Fibroblast of the aortic adventitia (primary cell): ENCODE data around the gene TMEM59L. TPM values are rescaled to one million over a fixed set of nuclear protein-coding genes. Genes with fewer than 3 reads are reported as not detected.

Source experiments
- DNase-seq: peaks from one replicate; pipeline ENCODE4 v3.0.0-alpha.2; 2010; ENCODE audit warnings: low read depth
- H3K4me3 ChIP-seq: 2 replicates; pipeline ENCODE4 v1.5.1; 2011; ENCODE audit warnings: low read depth, mild to moderate bottlenecking, control low read depth, low read length, moderate library complexity
- total RNA-seq: library from RNA; depleted of rRNA; stranded (reverse); fragments of >200 nt; gene quantifications from 2 replicates; pipeline ENCODE4 v1.2.3, GENCODE V29; 2012; ENCODE audit warnings: low replicate concordance
- TF ChIP-seq, protein P1 (sequence below): IDR thresholded peaks from 2 replicates; pipeline ENCODE4 v1.5.1; 2011; ENCODE audit warnings: mild to moderate bottlenecking, low read length, control low read depth, inconsistent platforms; ENCODE audit not compliant: insufficient read depth

The TMEM59L gene
- total RNA-seq, 1 donor: 2.2 TPM

DNA sequence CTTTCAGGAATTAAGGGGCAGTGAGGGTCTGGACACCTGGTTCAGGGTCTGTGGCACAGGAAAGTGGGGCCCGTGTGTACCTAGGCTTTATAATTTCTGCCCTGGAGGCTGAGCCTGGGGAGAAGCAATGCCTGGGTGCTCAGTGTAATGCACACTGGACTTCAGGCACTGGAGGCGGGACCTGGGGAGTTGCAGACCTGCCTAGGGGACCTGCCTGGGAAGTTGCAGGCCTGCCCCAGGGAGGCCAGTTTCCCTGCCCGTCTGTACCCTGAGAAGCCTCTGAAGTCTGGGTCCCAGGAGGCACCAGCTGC, 2.5 kb upstream of the TMEM59L start:
- H3K4me3 ChIP-seq: no peak overlapping the region
- TF ChIP-seq, protein P1, sequence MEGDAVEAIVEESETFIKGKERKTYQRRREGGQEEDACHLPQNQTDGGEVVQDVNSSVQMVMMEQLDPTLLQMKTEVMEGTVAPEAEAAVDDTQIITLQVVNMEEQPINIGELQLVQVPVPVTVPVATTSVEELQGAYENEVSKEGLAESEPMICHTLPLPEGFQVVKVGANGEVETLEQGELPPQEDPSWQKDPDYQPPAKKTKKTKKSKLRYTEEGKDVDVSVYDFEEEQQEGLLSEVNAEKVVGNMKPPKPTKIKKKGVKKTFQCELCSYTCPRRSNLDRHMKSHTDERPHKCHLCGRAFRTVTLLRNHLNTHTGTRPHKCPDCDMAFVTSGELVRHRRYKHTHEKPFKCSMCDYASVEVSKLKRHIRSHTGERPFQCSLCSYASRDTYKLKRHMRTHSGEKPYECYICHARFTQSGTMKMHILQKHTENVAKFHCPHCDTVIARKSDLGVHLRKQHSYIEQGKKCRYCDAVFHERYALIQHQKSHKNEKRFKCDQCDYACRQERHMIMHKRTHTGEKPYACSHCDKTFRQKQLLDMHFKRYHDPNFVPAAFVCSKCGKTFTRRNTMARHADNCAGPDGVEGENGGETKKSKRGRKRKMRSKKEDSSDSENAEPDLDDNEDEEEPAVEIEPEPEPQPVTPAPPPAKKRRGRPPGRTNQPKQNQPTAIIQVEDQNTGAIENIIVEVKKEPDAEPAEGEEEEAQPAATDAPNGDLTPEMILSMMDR: no peak
- no peak for DNase-seq

DNA sequence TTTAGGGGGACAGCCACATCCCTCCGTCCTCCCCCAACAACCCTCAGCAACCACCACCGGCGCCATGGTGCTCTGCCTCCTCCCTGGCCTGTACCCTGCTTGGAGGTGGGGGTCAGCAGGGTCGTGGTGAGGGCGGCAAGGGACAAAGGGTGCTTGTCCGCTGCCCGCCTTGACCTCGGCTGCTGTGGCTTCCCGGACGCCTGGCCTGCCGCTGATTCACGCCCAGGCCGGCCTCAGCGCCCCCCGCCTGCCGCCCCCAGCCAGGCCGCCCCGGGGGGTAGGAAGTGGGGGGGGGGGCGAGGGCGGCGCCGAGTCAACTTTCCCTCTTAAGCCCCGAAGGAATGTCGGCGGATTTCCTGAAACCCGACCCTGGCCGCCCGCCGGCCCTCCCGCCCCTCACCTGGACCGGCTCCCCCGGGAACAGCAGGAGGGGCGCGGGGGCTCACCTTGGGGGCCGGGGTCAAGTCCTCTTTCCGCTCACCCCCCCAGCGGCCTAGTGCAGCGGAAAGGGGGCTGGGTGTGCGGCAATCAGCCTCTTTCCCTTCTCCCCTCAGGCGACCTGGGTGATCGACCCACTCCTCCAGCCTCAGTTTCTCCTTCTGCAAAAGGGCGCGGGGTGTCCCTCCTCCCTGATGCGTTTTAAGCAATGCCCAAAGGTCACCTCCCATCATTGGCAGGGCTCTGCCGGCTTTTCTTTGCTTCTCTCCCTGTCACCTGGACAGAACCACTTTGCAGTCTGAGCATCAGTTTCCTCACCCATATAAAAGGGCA, 1.9 kb upstream of the TMEM59L start:
- TF ChIP-seq, protein P1: no peak
- H3K4me3 ChIP-seq: no peak overlapping the region
- DNase-seq: no peak

DNA sequence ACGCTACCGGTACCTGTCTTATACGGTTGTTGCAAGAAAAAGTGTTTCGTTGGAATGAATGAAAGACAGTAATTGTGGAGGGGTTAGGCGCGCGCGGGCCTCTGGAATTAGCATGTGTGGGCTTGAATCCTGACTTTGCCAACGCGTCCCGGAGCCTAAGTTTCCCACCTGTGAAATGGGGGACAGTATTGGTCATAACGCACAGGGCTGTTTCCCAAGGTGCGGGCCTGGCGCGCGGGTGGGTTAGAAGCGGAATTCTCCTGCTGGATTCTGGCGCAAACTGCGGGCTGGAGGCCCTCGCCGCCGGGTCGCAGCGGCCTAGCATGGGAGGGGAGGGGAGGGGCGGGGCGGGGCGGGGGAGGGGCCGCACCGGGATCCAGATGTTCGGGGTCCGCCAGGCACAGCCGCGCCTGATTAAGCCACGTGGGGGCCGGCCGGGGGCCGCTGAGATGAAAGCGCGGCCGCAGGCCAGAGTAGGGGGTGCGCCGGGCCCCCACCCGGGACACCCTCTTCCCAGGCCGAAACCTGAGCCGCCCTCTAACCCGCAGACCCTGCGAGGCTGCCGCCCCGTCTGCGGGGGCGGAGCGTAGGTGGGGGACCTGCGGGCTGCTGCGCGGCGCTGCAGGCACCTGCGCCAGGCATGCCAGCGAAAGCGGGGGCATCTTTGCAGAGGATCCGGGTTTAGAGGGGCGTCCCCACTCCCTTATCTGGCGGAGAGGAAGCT, 1.2 kb upstream of the TMEM59L start:
- H3K4me3 ChIP-seq: no peak overlapping the region
- TF ChIP-seq, protein P1: no peak
- DNase-seq: no peak

DNA sequence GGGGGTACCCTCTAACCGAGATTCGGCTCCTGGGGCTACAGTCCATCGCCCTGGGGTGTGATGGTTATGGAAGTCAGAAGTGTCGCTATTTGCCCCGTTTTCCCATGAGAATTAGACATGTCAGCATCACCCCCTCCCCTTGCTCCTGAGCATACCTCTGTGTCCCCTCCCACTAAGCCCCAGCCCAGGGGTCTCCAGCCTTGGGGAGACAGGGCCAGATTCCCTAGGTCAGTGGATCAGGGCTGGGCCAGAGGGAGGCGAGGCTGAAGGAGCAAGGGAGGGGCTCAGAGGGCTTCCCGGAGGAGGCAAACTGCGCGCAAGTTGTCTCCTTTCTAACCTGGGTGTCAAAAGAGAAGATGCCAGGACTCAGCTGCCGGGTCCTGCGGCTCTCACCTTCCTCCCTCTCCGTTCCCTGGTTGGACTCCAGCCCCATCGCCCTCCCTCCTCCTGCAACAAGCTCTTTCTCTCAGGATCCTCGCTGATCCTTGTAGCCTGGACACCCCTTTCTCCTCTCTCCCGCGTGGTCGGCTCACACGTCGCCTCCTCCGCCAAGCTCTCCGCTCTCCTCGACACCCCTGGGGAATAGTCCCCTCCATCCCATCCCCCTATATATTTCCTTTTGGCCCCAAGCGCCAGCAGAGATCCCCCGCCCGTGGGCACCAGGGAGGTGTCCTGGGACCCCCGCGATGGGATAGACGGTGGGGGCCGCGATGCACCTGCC, 459 bp upstream of the TMEM59L start:
- peak overlapping the region; percentile 60 for H3K4me3 ChIP-seq
- TF ChIP-seq, protein P1: no peak
- no peak for DNase-seq

DNA sequence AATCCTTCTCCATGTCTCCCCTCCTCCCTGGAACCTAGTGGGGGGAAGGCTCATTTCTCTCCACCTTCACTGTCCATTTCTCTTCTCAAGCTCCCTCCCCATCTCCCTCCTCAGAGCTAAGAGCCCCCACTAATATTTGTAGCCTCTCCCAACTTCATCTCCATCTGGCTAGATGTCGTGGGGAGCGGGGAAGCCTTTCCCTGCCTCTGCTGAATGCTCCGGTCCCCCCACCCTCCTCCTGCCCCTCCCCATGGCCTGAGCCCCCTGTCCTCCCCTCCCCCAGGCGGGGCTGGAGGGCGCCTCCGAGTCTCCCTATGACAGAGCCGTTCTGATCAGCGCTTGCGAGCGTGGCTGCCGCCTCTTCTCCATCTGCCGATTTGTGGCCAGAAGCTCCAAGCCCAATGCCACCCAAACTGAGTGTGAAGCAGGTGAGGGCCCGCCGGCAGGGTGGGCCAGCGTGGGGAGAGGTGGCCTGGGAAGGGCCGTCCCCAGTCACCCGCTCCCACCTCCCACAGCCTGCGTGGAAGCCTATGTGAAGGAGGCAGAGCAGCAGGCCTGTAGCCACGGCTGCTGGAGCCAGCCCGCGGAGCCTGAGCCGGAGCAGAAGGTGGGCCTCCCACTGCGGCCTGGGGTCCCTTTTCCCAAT, 1.0 kb downstream of the TMEM59L start:
- no peak for DNase-seq
- no peak overlapping the region for H3K4me3 ChIP-seq
- TF ChIP-seq, protein P1: no peak

DNA sequence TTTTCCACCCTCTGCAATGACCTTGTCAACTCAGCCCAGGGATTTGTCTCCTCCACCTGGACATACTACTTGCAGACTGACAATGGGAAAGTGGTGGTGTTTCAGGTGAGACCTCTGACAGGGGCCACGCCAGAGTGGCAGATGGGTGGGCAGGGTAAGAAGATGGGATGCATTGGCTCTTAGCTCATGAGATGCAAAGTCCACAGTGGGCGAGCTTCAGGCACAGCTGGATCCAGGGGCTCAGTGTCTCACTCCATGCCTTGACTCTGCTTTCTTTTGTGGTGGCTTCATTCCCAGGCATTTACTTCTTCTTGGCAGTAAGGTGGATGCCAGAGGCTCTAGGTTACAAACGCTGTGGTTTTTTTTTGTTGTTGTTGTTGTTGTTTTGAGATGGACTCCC, 3.4 kb downstream of the TMEM59L start:
- H3K4me3 ChIP-seq: no peak overlapping the region
- DNase-seq: no peak
- TF ChIP-seq, protein P1: no peak
